MM.1S (cell line): ENCODE measurements around the gene ACTL10.
A peak's percentile ranks its signal among the peaks of the same experiment; 100 is the strongest.

Experiments used
- DNase-seq: peaks from one replicate; pipeline ENCODE4 v3.0.0-alpha.2; 2015
- H2AFZ ChIP-seq: fragments of 300-600 bp; sonication (generic); 2 replicates; pipeline ENCODE4 v1.6.0; 2016; ENCODE audit warnings: antibody characterized with exemption, low read length
- H3F3A ChIP-seq: fragments of 300-600 bp; sonication (generic); 2 replicates; pipeline ENCODE4 v1.6.1; 2016; ENCODE audit warnings: mild to moderate bottlenecking, antibody characterized with exemption, low read length, moderate library complexity, mixed read lengths; ENCODE audit not compliant: insufficient read depth
- H3K27ac ChIP-seq: fragments of 300-600 bp; sonication (generic); 2 replicates; pipeline ENCODE4 v1.5.1; 2016; ENCODE audit warnings: mild to moderate bottlenecking, low read length
- H3K27me3 ChIP-seq: fragments of 300-600 bp; sonication (generic); replicated peaks from 2 replicates; pipeline ENCODE4 v1.6.0; 2016; ENCODE audit warnings: low read length; ENCODE audit not compliant: insufficient read depth
- H3K36me3 ChIP-seq: fragments of 300-600 bp; sonication (generic); replicated peaks from 2 replicates; pipeline ENCODE4 v1.6.1; 2016; ENCODE audit warnings: mild to moderate bottlenecking, low read length, mixed read lengths; ENCODE audit not compliant: insufficient read depth
- H3K4me1 ChIP-seq: fragments of 300-600 bp; sonication (generic); 2 replicates; pipeline ENCODE4 v1.6.1; 2016; ENCODE audit warnings: low read length, mixed read lengths
- H3K4me2 ChIP-seq: fragments of 300-600 bp; sonication (generic); 2 replicates; pipeline ENCODE4 v1.6.0; 2016; ENCODE audit warnings: low read depth, low read length
- H3K4me3 ChIP-seq: fragments of 300-600 bp; sonication (generic); 2 replicates; pipeline ENCODE4 v1.5.1; 2016; ENCODE audit warnings: low read length, mixed read lengths
- H3K79me2 ChIP-seq: fragments of 300-600 bp; sonication (generic); 2 replicates; pipeline ENCODE4 v1.6.1; 2016; ENCODE audit warnings: mixed run types, low read length, mixed read lengths
- H3K9ac ChIP-seq: fragments of 300-600 bp; sonication (generic); 2 replicates; pipeline ENCODE4 v1.6.1; 2016; ENCODE audit warnings: low read length, mixed read lengths
- H3K9me2 ChIP-seq: fragments of 300-600 bp; sonication (generic); replicated peaks from 2 replicates; pipeline ENCODE4 v1.6.1; 2016; ENCODE audit warnings: mild to moderate bottlenecking, low read length, mixed read lengths; ENCODE audit not compliant: insufficient read depth
- H3K9me3 ChIP-seq: fragments of 300-600 bp; sonication (generic); replicated peaks from 2 replicates; pipeline ENCODE4 v1.6.1; 2016; ENCODE audit warnings: mild to moderate bottlenecking, low read length, mixed read lengths; ENCODE audit not compliant: insufficient read depth
- H4K20me1 ChIP-seq: fragments of 300-600 bp; sonication (generic); 2 replicates; pipeline ENCODE4 v1.6.1; 2016; ENCODE audit warnings: mild to moderate bottlenecking, low read length, moderate library complexity, mixed read lengths; ENCODE audit not compliant: insufficient read depth
- EZH2 ChIP-seq: fragments of 300-600 bp; sonication (generic); optimal IDR thresholded peaks from 2 replicates; pipeline ENCODE3; 2017; ENCODE audit warnings: low read depth, mild to moderate bottlenecking, antibody characterized with exemption, low read length, mixed read lengths
- EZH2phosphoT487 ChIP-seq: fragments of 300-600 bp; sonication (generic); IDR thresholded peaks from 2 replicates; pipeline ENCODE4 v1.6.1; 2018; ENCODE audit warnings: antibody characterized with exemption, low read length
- TF ChIP-seq, protein P1 (sequence below): fragments of 300-600 bp; sonication (generic); IDR thresholded peaks from 2 replicates; pipeline ENCODE4 v1.5.1; 2016; ENCODE audit warnings: antibody characterized with exemption, low read length, mixed read lengths

ACTL10 gene

DNA sequence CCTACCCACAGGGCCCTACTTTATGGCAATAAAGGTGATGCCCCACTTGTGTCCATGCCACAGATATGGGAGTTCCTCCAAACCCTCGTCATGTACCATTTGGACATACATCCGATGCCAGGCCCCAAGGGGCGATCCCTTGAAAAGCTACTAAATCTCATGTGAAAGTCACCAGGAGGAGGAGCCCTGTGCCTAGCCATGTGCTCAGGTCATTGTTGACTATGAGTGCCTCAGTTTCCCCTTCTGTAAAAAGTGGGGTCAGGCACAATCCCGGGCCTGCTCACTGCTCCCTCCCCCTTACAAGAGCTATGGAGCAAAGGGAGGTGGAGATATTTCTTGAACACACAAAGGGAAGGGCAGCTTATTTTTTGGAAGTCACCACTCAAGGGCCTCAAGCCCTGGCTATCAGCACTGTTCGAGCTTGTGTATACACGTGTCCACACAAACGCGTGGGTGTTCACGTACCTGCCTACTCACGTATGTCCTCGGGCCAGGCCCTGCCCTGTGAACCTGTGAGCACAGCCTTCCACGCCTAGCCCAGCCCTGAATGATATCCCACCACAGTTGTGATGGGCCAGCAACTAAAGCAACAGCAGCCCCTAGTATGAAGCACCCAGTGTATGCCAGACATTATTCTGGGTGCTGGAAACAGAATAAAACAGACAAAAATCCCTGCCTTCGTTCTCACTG lies 1.9 kb downstream of the ACTL10 start:
- no peak overlapping the region for H2AFZ ChIP-seq
- no peaks in the 10 kb centered on the region for H3K36me3 ChIP-seq
- DNase-seq, result no peak
- H3K79me2 ChIP-seq, result peaks cover 26% of the 10 kb centered on the region
- no peaks in the 10 kb centered on the region for H4K20me1 ChIP-seq
- H3K4me1 ChIP-seq, result peaks cover 27% of the 10 kb centered on the region
- TF ChIP-seq, protein P1, sequence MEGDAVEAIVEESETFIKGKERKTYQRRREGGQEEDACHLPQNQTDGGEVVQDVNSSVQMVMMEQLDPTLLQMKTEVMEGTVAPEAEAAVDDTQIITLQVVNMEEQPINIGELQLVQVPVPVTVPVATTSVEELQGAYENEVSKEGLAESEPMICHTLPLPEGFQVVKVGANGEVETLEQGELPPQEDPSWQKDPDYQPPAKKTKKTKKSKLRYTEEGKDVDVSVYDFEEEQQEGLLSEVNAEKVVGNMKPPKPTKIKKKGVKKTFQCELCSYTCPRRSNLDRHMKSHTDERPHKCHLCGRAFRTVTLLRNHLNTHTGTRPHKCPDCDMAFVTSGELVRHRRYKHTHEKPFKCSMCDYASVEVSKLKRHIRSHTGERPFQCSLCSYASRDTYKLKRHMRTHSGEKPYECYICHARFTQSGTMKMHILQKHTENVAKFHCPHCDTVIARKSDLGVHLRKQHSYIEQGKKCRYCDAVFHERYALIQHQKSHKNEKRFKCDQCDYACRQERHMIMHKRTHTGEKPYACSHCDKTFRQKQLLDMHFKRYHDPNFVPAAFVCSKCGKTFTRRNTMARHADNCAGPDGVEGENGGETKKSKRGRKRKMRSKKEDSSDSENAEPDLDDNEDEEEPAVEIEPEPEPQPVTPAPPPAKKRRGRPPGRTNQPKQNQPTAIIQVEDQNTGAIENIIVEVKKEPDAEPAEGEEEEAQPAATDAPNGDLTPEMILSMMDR, result no peak
- TF ChIP-seq EZH2 (no peak), EZH2phosphoT487 (no peak)
- H3K4me2 ChIP-seq, result peak overlapping the region; percentile 98
- no peaks in the 10 kb centered on the region for H3K9me2 ChIP-seq
- H3F3A ChIP-seq, result peaks cover 26% of the 10 kb centered on the region
- no peaks in the 10 kb centered on the region for H3K27me3 ChIP-seq
- no peak overlapping the region; the same call in 1 of the 2 replicates for H3K9ac ChIP-seq
- H3K4me3 ChIP-seq, result no peak overlapping the region; the same call in 1 of the 2 replicates
- no peak overlapping the region for H3K27ac ChIP-seq
- no peaks in the 10 kb centered on the region for H3K9me3 ChIP-seq

DNA sequence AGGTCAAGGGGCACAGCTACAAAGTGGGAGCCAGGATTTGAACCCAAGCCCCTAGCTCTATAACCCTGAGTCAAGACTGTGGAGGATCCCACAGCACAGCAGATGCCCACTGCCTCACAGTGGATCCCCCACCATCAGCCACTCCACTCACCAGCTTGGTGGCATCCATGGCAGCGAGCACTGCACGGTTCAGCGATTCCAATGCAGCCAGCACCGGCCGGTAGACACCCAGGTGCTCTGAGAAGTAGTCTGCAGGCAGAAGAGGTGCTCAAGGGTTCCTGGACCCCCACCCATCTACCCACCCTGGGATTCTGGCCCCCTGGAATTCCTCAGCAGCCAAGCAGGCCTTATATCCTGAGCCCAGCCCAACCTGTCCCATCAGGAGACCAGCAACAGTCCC lies 2.5 kb downstream of the ACTL10 start:
- no peaks in the 10 kb centered on the region for H3K9me3 ChIP-seq
- no peak overlapping the region for H3K4me3 ChIP-seq
- no peaks in the 10 kb centered on the region for H3K27me3 ChIP-seq
- no peak overlapping the region for H3K4me2 ChIP-seq
- DNase-seq, result no peak
- peaks cover 22% of the 10 kb centered on the region for H3K4me1 ChIP-seq
- H2AFZ ChIP-seq, result no peak overlapping the region
- H3K79me2 ChIP-seq, result peaks cover 30% of the 10 kb centered on the region
- H3K36me3 ChIP-seq, result no peaks in the 10 kb centered on the region
- no peak overlapping the region for H3K9ac ChIP-seq
- no peaks in the 10 kb centered on the region for H4K20me1 ChIP-seq
- TF ChIP-seq EZH2phosphoT487 (no peak), EZH2 (no peak)
- TF ChIP-seq, protein P1, result no peak
- H3K9me2 ChIP-seq, result no peaks in the 10 kb centered on the region
- no peak overlapping the region for H3K27ac ChIP-seq
- H3F3A ChIP-seq, result peaks cover 26% of the 10 kb centered on the region

DNA sequence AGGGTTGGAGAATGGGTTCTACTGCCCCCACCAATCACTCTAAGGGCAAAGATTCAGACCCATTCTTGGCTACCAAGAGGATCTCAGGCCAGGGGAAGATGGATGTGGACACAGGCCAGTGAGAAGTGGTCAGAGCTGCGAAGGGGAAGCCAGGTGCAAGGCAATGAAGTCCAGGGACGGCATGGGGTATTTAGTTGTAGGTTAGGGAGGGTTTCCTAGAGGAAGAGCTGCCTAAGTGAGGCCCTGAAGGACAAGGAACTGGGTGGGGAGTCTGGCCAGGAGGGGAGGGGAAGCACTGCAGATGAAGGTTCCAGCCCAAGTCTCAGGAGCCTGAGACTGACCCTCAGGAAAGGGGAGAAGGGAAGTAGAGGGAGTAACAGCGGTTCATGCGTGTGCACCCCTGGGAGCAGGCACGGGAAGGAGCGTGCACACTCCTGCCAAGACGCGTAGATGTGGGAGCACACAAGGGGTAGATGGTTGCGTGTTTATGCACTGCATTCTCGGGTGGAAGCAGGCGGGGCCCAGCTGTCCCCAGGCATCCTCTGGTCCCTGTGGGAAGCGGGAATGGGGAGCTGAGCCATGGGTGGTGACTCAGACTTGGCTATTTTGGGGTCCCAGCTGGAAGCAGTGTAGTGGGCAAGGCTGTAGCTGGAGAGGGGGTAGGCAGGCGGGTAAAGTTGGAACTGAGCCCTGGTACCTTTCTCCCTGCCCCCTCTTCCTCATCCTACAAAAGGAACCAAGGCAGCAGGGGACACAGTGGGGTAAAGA lies 3.3 kb downstream of the ACTL10 start:
- Histone ChIP-seq H2AFZ (no peak overlapping the region), H3K27me3 (no peaks in the 10 kb centered on the region), H3K4me2 (no peak overlapping the region), H3K79me2 (peaks cover 30% of the 10 kb centered on the region), H3K27ac (no peak overlapping the region), H3K4me1 (peaks cover 24% of the 10 kb centered on the region), H4K20me1 (no peaks in the 10 kb centered on the region), H3F3A (peaks cover 23% of the 10 kb centered on the region), H3K9me3 (no peaks in the 10 kb centered on the region), H3K9ac (no peak overlapping the region), H3K4me3 (no peak overlapping the region), H3K9me2 (no peaks in the 10 kb centered on the region), H3K36me3 (no peaks in the 10 kb centered on the region)
- DNase-seq, result no peak
- TF ChIP-seq EZH2 (no peak), EZH2phosphoT487 (no peak)
- TF ChIP-seq, protein P1, result no peak
